Lung (tissue), 12 donors: ENCODE measurements around the gene KSR1. TPM values are rescaled to one million over a fixed set of nuclear protein-coding genes. Genes with fewer than 3 reads are reported as not detected.

ENCODE experiments used
- ATAC-seq: fragments of 200-7000 bp; cut with Tn5 transposase; one replicate; pipeline ENCODE4 v1.9.1; 2020; ENCODE audit warnings: moderate number of reproducible peaks; ENCODE audit not compliant: insufficient read depth, low FRiP score
- DNase-seq, 3 donors: peaks; one replicate each; pipeline ENCODE4 v3.0.0-alpha.2; 2013 to 2017
- H3K27ac ChIP-seq, 2 donors: one replicate each; pipeline ENCODE4 v1.5.1; 2013; ENCODE audit warnings: mild to moderate bottlenecking in 2 of 2, moderate library complexity in 2 of 2, control low read depth in 1 of 2, inconsistent platforms in 1 of 2, low read depth in 1 of 2, low read length in 1 of 2
- H3K27me3 ChIP-seq, 3 donors: one replicate each; pipeline ENCODE4 v1.5.1; 2013; ENCODE audit warnings: low read length in 2 of 3; ENCODE audit not compliant: control insufficient read depth in 3 of 3, insufficient read depth in 3 of 3
- H3K36me3 ChIP-seq, 4 donors: one replicate each; pipeline ENCODE4 v1.5.1; 2013; ENCODE audit warnings: low read length in 4 of 4, mild to moderate bottlenecking in 1 of 4, moderate library complexity in 1 of 4; ENCODE audit not compliant: control insufficient read depth in 4 of 4, insufficient read depth in 4 of 4
- H3K4me1 ChIP-seq, 5 donors: one replicate each; pipeline ENCODE4 v1.5.1; 2013; ENCODE audit warnings: low read length in 5 of 5, mild to moderate bottlenecking in 2 of 5, moderate library complexity in 1 of 5; ENCODE audit not compliant: control insufficient read depth in 5 of 5, insufficient read depth in 5 of 5
- H3K4me3 ChIP-seq: one replicate; pipeline ENCODE4 v1.5.1; 2013; ENCODE audit warnings: mild to moderate bottlenecking, control low read depth, moderate library complexity
- H3K9ac ChIP-seq, 2 donors: one replicate each; pipeline ENCODE4 v1.5.1; 2013; ENCODE audit warnings: low read length in 2 of 2, control low read depth in 1 of 2; ENCODE audit not compliant: insufficient read depth in 1 of 2
- H3K9me3 ChIP-seq, 4 donors: one replicate each; pipeline ENCODE4 v1.5.1; 2013; ENCODE audit warnings: low read length in 3 of 4, mild to moderate bottlenecking in 1 of 4, moderate library complexity in 1 of 4; ENCODE audit not compliant: control insufficient read depth in 4 of 4, insufficient read depth in 3 of 4
- CTCF ChIP-seq: IDR thresholded peaks from 2 replicates; pipeline ENCODE4 v1.5.1; 2012; ENCODE audit warnings: mild to moderate bottlenecking; ENCODE audit errors: control extremely low read depth, extremely low read depth
- WGBS, 2 donors: extraction: QIAGEN DNeasy Blood & Tissue Kit; methylation state at CpG; one replicate each; pipeline ENCODE4 v1.1.7; 2013; 5-methylcytosine and 5-hydroxymethylcytosine counted together
- polyA plus RNA-seq, 2 donors: library from polyadenylated mRNA; stranded (reverse); fragments of 200-250 nt; gene quantifications; one replicate each; pipeline ENCODE4 v1.2.1, GENCODE V29; 2013
- total RNA-seq, 2 donors: library from RNA; depleted of rRNA in 1 of 2; stranded (reverse); fragments of >200 nt in 1 of 2; gene quantifications; one replicate each; pipeline ENCODE4 v1.2.1, GENCODE V29; 2014 to 2021
- donor health status: control.
- donor health status: control.
- donor health status: Bipolar disorder and iron deficiency.
- donor health status: healthy.
- donor health status: DM: yes; HTN: yes; CAD: no.

Gene KSR1
- total and polyA plus RNA-seq, 4 donors, result 26.8 to 70.0 (median 42.3) TPM

- Histone ChIP-seq H3K27ac (no peak overlapping the region), H3K9ac (no peak overlapping the region), H3K4me3 (no peak overlapping the region), H3K36me3 (peaks cover 0 to 50% (median 21%) of the 10 kb centered on the region in 4 donors), H3K9me3 (no peaks in the 10 kb centered on the region), H3K27me3 (no peaks in the 10 kb centered on the region), H3K4me1 (peaks cover 0 to 15% (median 9%) of the 10 kb centered on the region in 5 donors)
- no peak for TF ChIP-seq CTCF
- ATAC-seq (no peak), DNase-seq (no peak)
- 92 to 94% methylated on average over 3 of the region's 3 CpGs for WGBS, 2 donors
Measured at GRCh38 chr17:27591986-27592385, 135.7 kb downstream of the KSR1 start.

DNA sequence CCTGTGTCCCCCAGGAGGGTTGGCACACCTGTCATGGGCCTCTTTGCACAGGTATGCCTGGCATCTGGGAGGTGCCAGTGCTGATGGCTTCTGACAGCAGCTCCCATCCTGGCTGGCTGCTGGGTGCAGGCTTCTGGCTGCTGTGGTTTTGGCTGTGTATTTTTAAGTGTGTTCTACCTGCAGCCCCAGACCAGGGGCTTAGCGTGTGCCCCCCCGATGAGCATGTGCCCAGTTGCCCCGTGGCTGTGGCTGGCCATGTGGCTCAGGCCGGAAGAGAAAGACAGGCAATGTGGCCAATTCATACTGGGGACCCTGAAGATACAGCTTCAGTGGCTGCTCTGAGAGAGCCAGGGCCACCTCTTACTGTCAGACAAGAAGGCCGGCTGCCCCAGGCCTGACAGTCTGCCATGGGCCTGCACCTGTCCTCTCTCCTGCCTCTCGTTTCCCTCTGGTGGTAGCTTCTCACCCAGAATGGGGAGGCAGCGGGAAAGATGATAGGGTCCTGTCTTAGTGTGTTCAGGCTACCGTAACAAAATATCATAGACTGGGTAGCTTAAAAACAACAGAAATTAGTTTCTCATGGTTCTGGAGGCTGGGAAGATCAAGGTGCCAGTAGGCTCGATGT is 137.1 kb downstream of the KSR1 start:
- whole genome bisulfite sequencing, 2 donors, result 94 to 95% methylated on average over 9 of the region's 9 CpGs
- Histone ChIP-seq H3K4me1 (peaks cover 0 to 18% (median 9%) of the 10 kb centered on the region in 5 donors), H3K9ac (no peak overlapping the region), H3K4me3 (no peak overlapping the region), H3K9me3 (no peaks in the 10 kb centered on the region), H3K36me3 (peaks cover 0 to 49% (median 25%) of the 10 kb centered on the region in 4 donors), H3K27me3 (no peaks in the 10 kb centered on the region), H3K27ac (no peak overlapping the region)
- DNase-seq (no peak), ATAC-seq (no peak)
- TF ChIP-seq CTCF, result no peak

DNA sequence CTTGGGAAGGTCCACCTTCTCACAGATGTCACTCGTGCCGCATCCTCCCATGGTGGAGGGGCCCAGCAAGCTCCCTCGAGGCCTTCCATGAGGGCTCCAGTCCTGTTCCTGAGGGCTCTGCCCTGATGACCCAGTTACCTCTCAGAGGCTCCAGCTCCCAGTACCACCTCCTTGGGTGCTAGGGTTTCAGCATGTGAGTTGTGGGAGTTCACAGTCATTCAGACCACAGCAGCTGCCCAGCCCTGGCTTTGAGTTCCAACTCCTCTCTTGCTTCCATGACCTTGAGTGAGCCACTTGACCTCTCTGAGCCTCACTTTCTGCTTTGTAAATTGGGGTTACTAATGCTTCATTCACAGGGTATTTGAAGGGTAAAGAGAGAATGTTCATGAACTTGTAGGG is 137.6 kb downstream of the KSR1 start:
- no peak overlapping the region for H3K9ac ChIP-seq
- TF ChIP-seq CTCF, result no peak
- WGBS, 2 donors, result 92 to 95% methylated on average over 3 of the region's 3 CpGs
- no peak for DNase-seq
- no peaks in the 10 kb centered on the region for H3K9me3 ChIP-seq
- H3K4me3 ChIP-seq, result no peak overlapping the region
- H3K27ac ChIP-seq, result no peak overlapping the region
- H3K36me3 ChIP-seq, result peaks cover 0 to 50% (median 26%) of the 10 kb centered on the region in 4 donors
- no peak for ATAC-seq
- H3K4me1 ChIP-seq, result peaks cover 0 to 18% (median 9%) of the 10 kb centered on the region in 5 donors
- H3K27me3 ChIP-seq, result no peaks in the 10 kb centered on the region

DNA sequence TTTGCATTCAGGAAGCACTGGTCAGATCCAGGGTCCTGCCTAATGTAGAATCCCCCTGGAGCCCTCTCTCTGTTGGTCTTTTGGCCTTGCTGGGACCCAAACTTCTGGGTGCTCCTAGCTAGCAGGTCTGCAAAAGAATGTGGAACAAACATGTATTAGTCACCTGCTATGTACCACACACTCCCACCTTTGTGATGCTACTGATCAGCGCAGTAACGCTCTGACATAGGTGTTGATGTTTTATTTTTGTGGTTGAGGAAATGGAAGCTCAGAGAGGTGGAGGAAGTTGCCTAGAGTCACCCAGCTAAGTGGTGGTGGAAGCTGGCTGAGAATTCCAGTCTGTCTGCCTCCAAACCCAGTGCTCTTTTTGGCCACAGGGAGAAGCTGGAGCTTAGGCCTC is 139.0 kb downstream of the KSR1 start:
- Histone ChIP-seq H3K4me3 (no peak overlapping the region), H3K9ac (no peak overlapping the region), H3K27ac (no peak overlapping the region), H3K27me3 (no peaks in the 10 kb centered on the region), H3K36me3 (peaks cover 0 to 51% (median 28%) of the 10 kb centered on the region in 4 donors), H3K9me3 (no peaks in the 10 kb centered on the region), H3K4me1 (peaks cover 0 to 18% (median 9%) of the 10 kb centered on the region in 5 donors)
- ATAC-seq, result no peak
- no peak for DNase-seq
- TF ChIP-seq CTCF, result no peak
- 90 to 93% methylated on average over 2 of the region's 2 CpGs for WGBS, 2 donors
